K562 treated with DMSO at 1 percent for 48 hours (cell line): ENCODE data around the gene FFAR4. TPM values are rescaled to one million over a fixed set of nuclear protein-coding genes. Genes with fewer than 3 reads are reported as not detected.

Experiments used
- total RNA-seq: library from RNA; unstranded; fragments of 300-600 nt; gene quantifications from 2 replicates; pipeline ENCODE4 v1.2.3, GENCODE V29; 2022; ENCODE audit warnings: low replicate concordance; ENCODE audit errors: extremely low read depth

Gene FFAR4
- not detected in 2 replicates for total RNA-seq

DNA sequence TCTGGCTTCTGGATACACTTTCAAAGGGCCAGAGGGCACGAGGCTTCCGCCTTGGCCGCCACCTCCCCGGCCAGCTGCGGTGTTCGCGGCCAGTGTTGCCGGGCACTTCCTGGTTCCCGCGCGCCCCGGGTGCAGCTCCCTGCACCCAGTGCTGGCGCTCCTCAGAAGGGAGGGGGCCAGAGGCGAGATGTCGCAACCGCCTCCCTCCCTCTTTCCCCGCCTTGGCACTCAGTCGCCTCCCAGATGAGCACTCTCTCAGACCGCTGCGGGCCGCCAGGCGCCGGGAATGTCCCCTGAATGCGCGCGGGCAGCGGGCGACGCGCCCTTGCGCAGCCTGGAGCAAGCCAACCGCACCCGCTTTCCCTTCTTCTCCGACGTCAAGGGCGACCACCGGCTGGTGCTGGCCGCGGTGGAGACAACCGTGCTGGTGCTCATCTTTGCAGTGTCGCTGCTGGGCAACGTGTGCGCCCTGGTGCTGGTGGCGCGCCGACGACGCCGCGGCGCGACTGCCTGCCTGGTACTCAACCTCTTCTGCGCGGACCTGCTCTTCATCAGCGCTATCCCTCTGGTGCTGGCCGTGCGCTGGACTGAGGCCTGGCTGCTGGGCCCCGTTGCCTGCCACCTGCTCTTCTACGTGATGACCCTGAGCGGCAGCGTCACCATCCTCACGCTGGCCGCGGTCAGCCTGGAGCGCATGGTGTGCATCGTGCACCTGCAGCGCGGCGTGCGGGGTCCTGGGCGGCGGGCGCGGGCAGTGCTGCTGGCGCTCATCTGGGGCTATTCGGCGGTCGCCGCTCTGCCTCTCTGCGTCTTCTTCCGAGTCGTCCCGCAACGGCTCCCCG lies at the start of gene FFAR4:
Gene FFAR4, plus strand, starts transcription at position 231 of the 842 bp plus-strand sequence. Its CDS starts 56 bp downstream, at position 287.

DNA sequence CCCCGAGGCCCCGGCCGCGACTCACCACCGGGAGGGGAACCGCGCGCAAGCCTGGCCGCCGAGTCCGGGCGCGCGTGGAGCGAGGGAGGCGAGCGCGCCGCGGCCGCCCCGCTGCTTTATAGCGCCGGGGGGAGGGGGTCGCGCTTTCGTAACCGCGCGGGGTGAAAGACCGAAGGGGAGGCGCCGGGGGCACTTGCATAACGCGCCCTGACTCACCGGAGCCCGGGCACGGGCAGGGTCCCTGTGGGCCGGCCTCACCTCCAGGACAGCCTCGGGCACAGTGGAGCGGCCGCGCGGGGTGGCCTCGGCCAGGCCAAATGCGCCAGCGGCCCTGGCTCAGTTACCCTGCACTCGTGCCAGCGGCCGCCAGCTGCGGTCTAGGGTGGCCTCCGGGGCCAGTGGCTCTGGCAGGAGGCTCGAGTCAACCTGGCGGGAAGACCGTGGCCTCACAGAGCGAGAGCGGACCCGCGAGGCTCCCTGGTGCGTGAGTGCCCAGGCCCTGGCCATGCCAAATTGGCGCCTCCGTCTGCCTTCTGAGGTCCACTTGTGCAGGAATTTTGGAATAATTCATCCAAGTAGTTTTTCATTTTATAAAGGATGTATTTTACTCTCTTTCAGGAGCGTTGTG lies 34.8 kb downstream of the FFAR4 start, which contains the start of gene RBP4:
Gene RBP4, minus strand, starts transcription at position 90 of the 628 bp plus-strand sequence. CDS start 207 bp downstream, outside the sequence.

DNA sequence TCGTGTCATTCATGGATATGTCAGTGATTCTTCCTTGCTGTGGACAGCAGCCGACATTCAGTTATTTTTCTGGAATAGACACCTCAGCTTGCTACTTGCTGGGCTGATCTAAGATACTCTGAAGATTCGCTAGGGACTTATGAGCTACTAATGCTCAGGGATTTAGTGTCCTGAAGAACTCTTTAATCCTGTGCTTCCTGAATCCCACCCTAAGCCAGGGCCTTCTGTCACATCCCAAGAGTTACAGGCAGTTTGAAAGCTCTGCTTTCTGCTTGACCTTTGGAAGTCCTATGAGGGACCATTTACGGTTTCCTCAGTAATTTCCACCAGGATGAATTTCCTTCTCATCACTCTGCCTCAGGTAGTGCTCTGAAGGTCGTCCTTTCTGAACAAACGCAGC lies 45.8 kb downstream of the FFAR4 start, which contains the start of gene PDE6C:
Gene PDE6C, plus strand, starts transcription at position 227 of the 400 bp plus-strand sequence. CDS start 189 bp downstream, outside the sequence.

Other genes starting within 250 kb of the FFAR4 start
- gene MYOF, start 84.3 kb upstream of the FFAR4 start, total RNA-seq, result not detected in 2 replicates
- not detected in 2 replicates for gene CEP55, start 70.1 kb upstream of the FFAR4 start, total RNA-seq
- not detected in 2 replicates for gene RBP4, start 34.6 kb downstream of the FFAR4 start, total RNA-seq
- gene PDE6C, start 45.9 kb downstream of the FFAR4 start, total RNA-seq, result not detected in 2 replicates
- not detected in 2 replicates for gene FRA10AC1, start 135.9 kb downstream of the FFAR4 start, total RNA-seq
- gene LGI1, start 191.3 kb downstream of the FFAR4 start, total RNA-seq, result not detected in 2 replicates